Activated naive CD8-positive, alpha-beta T cell treated with anti-CD3 and anti-CD28 coated beads for 36 hours (primary cell): ENCODE measurements around the gene GPBP1. TPM values are rescaled to one million over a fixed set of nuclear protein-coding genes. Genes with fewer than 3 reads are reported as not detected.
"Not testable (repeated sequence)": the region's sequence is repeated elsewhere in the genome, so short reads cannot be mapped to it uniquely, and the experiment has no call there.

Experiments used
- DNase-seq: peaks from one replicate; pipeline ENCODE4 v3.0.0; 2021
- H3K27ac Mint-ChIP-seq: one replicate; pipeline ENCODE4 v1.8.0; 2022; ENCODE audit warnings: mild to moderate bottlenecking, moderate library complexity, mixed read lengths
- H3K27me3 Mint-ChIP-seq: one replicate; pipeline ENCODE4 v1.8.0; 2022; ENCODE audit warnings: mild to moderate bottlenecking, mixed read lengths
- H3K36me3 Mint-ChIP-seq: one replicate; pipeline ENCODE4 v1.8.0; 2021; ENCODE audit warnings: mild to moderate bottlenecking, mixed read lengths
- H3K4me1 Mint-ChIP-seq: one replicate; pipeline ENCODE4 v1.8.0; 2021; ENCODE audit warnings: mixed read lengths
- H3K4me3 Mint-ChIP-seq: one replicate; pipeline ENCODE4 v1.8.0; 2022; ENCODE audit warnings: mild to moderate bottlenecking, moderate library complexity, mixed read lengths
- H3K9me3 Mint-ChIP-seq: one replicate; pipeline ENCODE4 v1.8.0; 2022; ENCODE audit warnings: mixed read lengths
- total RNA-seq, 2 experiments: library from RNA; stranded (reverse); gene quantifications; one replicate each; pipeline ENCODE4 v1.2.3, GENCODE V29; 2021

The GPBP1 gene
- total RNA-seq, 2 experiments from 2014 or later: 82.2 to 84.6 TPM

DNA sequence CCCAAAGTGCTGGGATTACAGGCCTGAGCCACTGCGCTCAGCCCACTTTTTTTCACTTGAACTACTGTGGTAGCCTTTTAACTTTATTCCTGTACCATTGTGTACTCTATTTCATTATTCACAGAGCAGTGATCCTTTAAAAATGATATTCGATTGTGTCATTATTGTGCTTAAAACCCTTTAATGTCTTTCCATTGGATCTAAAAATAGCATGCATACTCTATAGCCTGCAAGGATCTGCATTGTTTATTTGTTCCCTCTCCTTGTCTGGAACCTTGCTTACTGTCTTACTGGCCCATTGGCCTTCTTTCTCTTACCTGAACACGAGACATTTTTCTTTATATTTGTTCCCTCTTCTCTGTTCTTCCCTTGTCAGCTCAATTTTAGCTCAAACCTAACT lies 15.7 kb downstream of the GPBP1 start:
- Mint-ChIP-seq H3K9me3 (peaks cover 1% of the 10 kb centered on the region), H3K27me3 (no peaks in the 10 kb centered on the region), H3K27ac (no peak overlapping the region), H3K4me3 (no peak overlapping the region), H3K4me1 (peaks cover 76% of the 10 kb centered on the region), H3K36me3 (peaks cover 43% of the 10 kb centered on the region)
- no peak for DNase-seq

DNA sequence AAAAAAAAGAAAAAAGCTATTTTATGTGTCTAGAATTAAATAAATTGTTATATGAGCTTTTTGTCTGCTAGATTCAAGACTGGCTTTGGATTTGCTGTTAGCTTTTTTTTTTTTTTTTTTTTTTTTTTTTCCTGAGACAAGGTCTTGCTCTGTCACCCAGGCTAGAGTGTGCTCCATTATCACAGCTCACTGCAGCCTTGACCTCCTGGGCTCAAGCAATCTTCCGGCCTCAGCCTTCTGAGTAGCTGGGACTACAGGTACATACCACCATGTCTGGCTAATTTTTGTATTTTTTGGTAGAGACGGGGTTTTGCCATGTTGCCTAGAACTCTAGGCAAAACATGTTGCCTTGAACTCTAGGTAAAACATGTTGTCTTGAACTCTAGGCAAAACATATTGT lies 16.7 kb downstream of the GPBP1 start:
- Mint-ChIP-seq H3K36me3 (peaks cover 43% of the 10 kb centered on the region), H3K4me3 (no peak overlapping the region), H3K27me3 (no peaks in the 10 kb centered on the region), H3K27ac (no peak overlapping the region), H3K9me3 (peaks cover 4% of the 10 kb centered on the region), H3K4me1 (peaks cover 76% of the 10 kb centered on the region)
- no peak for DNase-seq

DNA sequence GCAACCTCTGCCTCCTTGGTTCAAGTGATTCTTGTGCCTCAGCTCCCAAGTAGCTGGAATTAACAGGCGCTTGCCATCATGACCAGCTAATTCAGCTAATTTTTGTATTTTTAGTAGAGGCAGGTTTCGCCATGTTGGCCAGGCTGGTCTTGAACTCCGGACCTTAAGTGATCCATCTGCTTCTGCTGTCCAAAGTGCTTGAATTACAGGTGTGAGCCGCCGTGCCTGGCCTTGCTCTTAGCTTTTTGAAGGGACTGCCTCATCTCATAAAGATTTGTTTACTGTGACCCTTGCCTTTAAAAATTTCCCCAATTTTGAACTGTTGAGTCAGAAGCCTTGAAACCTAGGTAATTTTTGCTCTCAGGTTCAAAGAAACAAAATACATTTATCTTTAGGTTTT lies 17.3 kb downstream of the GPBP1 start:
- peaks cover 41% of the 10 kb centered on the region for H3K36me3 Mint-ChIP-seq
- DNase-seq: no peak
- H3K27me3 Mint-ChIP-seq: no peaks in the 10 kb centered on the region
- H3K9me3 Mint-ChIP-seq: peaks cover 4% of the 10 kb centered on the region
- no peak overlapping the region for H3K4me3 Mint-ChIP-seq
- peaks cover 76% of the 10 kb centered on the region for H3K4me1 Mint-ChIP-seq
- no peak overlapping the region for H3K27ac Mint-ChIP-seq

DNA sequence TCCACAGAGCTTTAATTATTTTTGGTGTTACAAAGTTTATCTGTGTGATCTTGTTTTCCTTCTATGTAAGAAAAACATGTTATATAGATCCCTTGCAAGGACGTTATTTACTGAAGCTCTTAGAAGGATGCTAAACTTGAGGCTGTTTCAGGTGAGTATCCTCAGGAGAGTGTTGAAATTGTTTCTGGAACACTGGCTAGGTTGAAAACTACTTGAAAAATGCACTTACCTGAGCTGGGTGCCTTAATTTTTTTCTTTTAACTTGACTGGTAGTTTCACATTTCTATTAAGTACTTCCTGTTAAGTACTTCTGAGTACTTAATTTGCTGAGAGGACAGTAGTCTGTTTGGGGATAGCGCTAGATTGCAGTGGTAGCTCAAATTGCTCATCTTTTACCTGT lies 18.1 kb downstream of the GPBP1 start:
- Mint-ChIP-seq H3K4me1 (peaks cover 71% of the 10 kb centered on the region), H3K27ac (peak overlapping the region; percentile 34), H3K27me3 (no peaks in the 10 kb centered on the region), H3K4me3 (no peak overlapping the region), H3K36me3 (peaks cover 37% of the 10 kb centered on the region), H3K9me3 (peaks cover 4% of the 10 kb centered on the region)
- no peak for DNase-seq

DNA sequence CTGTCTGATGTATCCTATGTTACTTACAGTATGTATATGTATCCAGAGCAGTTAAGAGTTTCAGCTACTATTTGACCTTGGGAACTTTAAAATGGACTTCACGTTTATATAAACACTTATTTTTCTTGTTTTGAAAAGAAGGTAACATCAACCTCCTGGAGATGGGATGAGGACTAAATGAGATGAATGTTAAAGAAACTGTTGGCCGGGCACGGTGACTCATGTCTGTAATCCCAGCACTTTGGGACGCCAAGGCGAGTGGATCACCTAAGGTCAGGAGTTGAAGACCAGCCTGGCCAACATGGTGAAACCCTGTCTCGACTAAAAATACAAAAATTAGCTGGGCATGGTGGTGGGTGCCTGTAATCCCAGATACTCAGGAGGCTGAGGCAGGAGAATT lies 19.0 kb downstream of the GPBP1 start:
- Mint-ChIP-seq H3K4me3 (peak overlapping the region; percentile 25), H3K36me3 (peaks cover 39% of the 10 kb centered on the region), H3K4me1 (peaks cover 69% of the 10 kb centered on the region), H3K27ac (peak overlapping the region; percentile 89)
- DNase-seq, H3K9me3 Mint-ChIP-seq, H3K27me3 Mint-ChIP-seq: not testable (repeated sequence)

DNA sequence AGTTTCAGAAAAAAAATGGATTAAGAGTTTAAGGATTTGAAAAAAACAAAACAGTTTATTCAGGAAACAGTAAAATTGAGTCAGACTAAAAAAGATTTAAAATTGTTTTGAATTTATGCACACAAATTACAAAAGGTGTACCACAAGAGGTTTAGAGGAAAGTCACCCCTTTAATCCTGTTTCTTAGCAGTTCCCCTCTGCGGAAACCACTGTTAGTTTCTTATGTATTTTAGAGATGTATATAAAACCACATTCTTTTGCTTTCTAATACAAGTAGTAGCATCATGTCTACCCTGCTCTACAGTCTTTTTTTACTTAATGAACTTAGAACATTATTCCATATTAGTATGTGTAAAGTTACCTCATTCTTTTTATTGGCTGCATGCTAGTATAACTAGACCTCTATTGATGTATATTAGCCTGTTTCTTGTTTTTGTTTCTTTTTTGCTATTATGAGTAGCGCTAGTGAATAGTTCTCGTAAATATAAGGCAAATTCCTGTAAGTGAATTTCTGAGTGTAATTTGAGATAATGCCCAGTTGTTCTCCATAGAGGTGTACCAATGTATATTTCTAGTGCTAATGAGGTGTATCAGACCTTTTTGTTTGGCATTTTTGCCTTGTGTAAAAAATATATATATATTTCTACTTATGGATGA lies 20.0 kb downstream of the GPBP1 start:
- Mint-ChIP-seq H3K4me3 (peak overlapping the region; percentile 51), H3K36me3 (peaks cover 35% of the 10 kb centered on the region), H3K27ac (peak overlapping the region; percentile 89), H3K9me3 (peaks cover 4% of the 10 kb centered on the region), H3K27me3 (no peaks in the 10 kb centered on the region), H3K4me1 (peaks cover 64% of the 10 kb centered on the region)
- DNase-seq: no peak

DNA sequence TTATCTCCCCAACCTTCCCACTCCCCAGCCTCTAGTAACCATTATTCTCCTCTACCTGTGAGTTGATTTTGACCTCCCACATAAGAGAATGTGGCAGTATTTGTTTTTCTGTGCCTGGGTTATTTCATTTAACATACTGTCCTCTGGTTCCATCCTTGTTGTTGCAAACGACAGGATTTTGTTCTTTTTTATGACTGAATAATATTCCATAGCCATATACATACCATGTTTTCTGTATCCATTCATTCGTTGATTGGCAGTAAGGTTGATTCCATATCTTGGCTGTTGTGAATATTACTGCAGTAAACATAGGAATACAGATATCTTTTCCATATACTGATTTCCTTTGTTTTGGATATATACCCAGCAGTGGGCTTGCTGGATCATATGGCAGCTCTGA lies 20.8 kb downstream of the GPBP1 start:
- Mint-ChIP-seq H3K4me1 (peaks cover 63% of the 10 kb centered on the region), H3K27me3 (no peaks in the 10 kb centered on the region), H3K36me3 (peaks cover 36% of the 10 kb centered on the region), H3K27ac (peak overlapping the region; percentile 65), H3K9me3 (peaks cover 4% of the 10 kb centered on the region), H3K4me3 (no peak overlapping the region)
- no peak for DNase-seq

DNA sequence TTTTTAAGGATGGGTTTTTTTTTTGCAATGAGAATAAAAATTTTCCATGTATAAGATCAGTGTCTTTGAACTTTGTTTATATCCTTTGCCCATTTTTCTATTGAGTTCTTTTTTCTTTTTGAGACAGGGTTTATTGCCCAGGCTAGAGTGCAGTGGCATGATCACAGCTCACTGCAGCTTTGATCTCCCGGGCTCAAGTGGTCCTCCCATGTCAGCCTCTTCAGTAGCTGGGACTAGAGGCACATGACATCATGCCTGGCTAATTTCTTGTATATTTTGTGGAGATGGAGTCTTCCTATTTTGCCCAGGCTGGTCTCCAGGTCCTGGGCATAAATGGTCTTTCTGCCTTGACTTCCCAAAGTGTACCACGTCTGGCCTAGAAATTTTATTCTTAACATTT lies 21.2 kb downstream of the GPBP1 start:
- no peak for DNase-seq
- peaks cover 35% of the 10 kb centered on the region for H3K36me3 Mint-ChIP-seq
- peaks cover 4% of the 10 kb centered on the region for H3K9me3 Mint-ChIP-seq
- H3K4me1 Mint-ChIP-seq: peaks cover 61% of the 10 kb centered on the region
- no peak overlapping the region for H3K27ac Mint-ChIP-seq
- no peak overlapping the region for H3K4me3 Mint-ChIP-seq
- H3K27me3 Mint-ChIP-seq: no peaks in the 10 kb centered on the region

DNA sequence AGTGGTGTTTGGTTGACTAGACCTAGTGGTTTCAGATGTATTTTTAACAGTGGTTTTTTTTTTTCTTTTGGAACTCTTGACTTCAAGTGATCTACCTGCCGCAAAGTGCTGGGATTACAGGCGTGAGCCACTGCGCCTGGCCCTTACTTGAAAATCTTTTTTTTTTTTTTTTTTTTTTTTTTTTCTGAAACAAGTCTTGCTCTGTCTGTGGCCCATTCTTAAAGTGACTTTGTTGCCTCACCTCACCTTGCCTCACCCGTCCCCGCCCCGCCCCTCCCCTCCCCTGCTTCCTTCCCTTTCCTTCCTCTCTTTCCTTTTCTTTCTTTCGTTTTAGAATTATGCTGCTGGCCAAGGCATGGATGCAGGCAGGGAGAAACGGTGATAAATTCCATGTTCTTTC lies 26.0 kb downstream of the GPBP1 start:
- DNase-seq: no peak
- Mint-ChIP-seq H3K27me3 (no peaks in the 10 kb centered on the region), H3K27ac (peak overlapping the region; percentile 45), H3K4me1 (peaks cover 50% of the 10 kb centered on the region), H3K9me3 (no peaks in the 10 kb centered on the region), H3K36me3 (peaks cover 17% of the 10 kb centered on the region), H3K4me3 (peak overlapping the region; percentile 57)

DNA sequence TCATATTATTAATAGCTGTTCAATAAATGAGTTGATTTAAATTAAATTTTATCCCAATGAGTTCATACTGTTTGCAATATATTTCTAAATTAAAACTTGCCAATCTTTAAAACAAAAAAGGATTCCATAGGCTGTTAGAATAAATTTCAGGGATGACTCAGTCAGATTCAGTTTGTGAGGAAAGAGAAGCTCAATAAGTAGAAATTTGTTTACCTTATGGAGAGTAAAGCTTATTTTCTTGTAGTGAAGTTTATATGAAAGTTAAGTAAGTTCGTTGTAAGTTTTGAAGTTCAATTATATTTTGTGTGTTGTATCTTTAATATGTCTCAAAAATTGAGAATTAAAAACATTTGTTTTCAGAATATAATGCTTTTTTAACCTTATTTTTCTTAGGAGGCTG lies 29.0 kb downstream of the GPBP1 start:
- no peaks in the 10 kb centered on the region for H3K27me3 Mint-ChIP-seq
- no peak for DNase-seq
- H3K4me3 Mint-ChIP-seq: no peak overlapping the region
- peak overlapping the region; percentile 45 for H3K27ac Mint-ChIP-seq
- H3K36me3 Mint-ChIP-seq: peaks cover 20% of the 10 kb centered on the region
- peaks cover 58% of the 10 kb centered on the region for H3K4me1 Mint-ChIP-seq
- H3K9me3 Mint-ChIP-seq: no peaks in the 10 kb centered on the region

DNA sequence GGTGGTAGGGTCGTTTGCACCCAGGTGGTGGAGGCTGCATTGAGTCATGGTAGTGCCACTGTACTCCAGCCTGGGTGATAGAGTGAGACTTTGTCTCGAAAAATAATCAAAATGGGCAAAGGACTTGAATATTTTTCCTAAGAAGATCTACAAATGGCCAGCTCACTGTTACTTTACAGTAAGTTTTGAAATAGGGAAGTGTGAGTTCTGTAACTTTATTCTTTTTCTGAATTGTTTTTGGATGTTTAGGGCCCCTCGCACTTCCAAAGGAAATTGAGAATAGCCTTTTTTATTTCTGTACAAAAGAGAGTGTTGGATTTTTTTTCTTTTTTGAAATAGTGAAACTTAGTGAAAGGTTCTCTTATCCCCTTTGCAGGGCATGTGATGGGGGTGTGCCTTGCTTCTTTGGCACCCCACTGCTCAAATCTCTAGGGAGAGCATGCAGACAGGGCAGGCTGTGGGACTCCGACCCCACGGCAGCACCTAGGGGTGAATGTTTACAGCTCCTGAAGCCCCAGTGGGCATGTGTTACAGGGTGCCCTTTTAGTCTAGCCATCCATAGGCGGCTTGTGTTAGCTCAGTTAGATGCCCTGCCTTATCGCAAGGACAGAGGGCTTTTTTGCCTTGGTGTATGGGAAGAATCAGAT lies 33.3 kb downstream of the GPBP1 start:
- Mint-ChIP-seq H3K27me3 (no peaks in the 10 kb centered on the region), H3K36me3 (peaks cover 26% of the 10 kb centered on the region), H3K4me3 (no peak overlapping the region), H3K27ac (no peak overlapping the region), H3K4me1 (peaks cover 65% of the 10 kb centered on the region), H3K9me3 (no peaks in the 10 kb centered on the region)
- no peak for DNase-seq

DNA sequence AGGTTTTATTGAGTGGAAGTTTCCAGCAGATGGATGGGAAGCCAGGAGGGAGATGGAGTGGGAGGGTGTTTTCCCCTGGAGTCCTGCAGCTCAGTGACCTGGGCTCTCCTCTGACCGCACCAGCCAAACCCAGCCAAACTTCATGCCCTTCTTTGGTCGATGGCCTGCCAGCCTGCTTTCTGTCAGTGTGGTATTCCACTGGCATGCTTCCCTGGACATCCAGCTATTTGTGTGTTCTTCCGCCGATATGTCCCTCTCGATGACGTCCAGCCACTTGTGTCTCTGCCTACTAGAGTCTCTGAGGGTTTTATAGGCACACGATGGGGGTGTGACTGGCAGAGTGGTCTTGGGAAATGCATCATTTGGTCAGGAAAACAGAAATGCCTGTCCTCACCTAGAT lies 33.8 kb downstream of the GPBP1 start:
- Mint-ChIP-seq H3K27ac (no peak overlapping the region), H3K4me1 (peaks cover 66% of the 10 kb centered on the region), H3K4me3 (no peak overlapping the region), H3K27me3 (no peaks in the 10 kb centered on the region), H3K36me3 (peaks cover 28% of the 10 kb centered on the region), H3K9me3 (no peaks in the 10 kb centered on the region)
- DNase-seq: no peak

DNA sequence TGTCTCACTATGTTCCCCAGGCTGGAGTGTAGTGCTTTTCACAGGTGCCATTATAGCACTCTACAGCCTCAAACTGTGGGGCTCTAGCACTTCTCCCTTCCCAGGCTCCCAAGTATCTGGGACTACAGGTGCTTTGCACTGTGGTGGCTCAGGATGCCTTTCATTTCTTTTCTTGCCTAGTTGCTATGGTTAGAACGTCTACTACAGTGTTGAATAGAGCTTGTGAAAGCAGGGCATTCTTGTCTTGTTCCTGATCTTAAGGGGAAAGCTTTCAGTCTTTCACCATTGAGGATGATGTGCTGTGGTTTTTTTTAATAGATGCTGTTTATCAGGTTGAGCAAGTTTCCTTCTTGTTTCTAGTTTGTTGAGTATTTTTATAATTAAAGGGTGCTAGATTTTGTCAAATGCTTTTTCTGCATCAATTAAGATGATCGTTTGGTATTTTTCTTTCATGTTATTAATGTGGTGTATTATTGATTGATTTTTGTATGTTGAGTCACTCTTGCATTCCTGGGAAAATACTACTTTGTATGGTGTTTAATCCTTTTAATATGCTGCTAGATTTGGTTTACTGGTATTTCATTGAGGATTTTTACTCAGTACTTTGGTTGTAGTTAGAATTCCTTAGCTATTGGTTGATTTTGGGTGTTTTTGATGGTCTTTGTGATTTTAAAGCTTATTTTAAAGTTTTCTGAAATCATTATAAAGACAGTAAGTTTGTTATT lies 35.6 kb downstream of the GPBP1 start:
- Mint-ChIP-seq H3K4me1 (peaks cover 66% of the 10 kb centered on the region), H3K36me3 (peaks cover 37% of the 10 kb centered on the region), H3K27me3 (no peaks in the 10 kb centered on the region), H3K4me3 (no peak overlapping the region), H3K9me3 (no peaks in the 10 kb centered on the region), H3K27ac (peak overlapping the region; percentile 55)
- DNase-seq: no peak

DNA sequence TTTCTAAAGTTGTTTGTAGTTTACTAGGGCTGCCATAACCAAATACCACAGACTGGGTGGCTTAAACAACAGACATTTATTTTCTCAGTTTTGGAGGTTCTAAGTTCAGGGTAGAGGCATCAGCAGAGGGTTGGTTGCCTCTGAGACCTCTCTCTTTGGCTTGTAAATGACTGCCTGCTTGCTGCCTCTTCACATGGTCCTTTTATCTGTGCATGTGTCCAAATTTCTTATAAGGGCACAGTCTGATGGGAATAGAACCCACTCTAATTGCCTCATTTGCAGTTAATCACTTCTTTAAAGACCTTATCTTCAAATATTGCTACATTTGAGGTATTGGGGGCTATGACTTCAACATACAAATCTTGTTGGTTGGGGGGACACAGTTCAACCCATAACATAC lies 36.8 kb downstream of the GPBP1 start:
- H3K4me3 Mint-ChIP-seq: no peak overlapping the region
- H3K4me1 Mint-ChIP-seq: peaks cover 68% of the 10 kb centered on the region
- peaks cover 45% of the 10 kb centered on the region for H3K36me3 Mint-ChIP-seq
- H3K27me3 Mint-ChIP-seq: no peaks in the 10 kb centered on the region
- H3K27ac Mint-ChIP-seq: peak overlapping the region; percentile 53
- H3K9me3 Mint-ChIP-seq: no peaks in the 10 kb centered on the region
- DNase-seq: no peak

DNA sequence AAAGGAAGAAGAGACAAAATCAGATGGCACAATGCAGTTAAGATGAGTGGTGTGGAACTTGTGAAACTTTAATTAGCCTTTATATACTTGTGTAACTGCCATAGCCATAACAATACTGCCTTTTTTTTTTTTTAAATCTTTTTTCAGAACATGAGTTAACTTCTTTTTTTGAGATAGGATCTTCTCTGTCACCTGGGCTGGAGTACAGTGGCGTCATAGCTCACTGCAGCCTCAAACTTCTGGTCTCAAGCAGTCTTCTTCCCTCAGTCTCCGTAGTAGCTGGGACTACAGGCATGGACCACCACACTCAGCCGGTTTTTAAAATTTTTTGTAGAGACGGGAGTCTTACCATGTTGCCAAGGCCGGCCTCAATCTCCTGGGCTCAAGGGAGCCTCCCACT lies 37.2 kb downstream of the GPBP1 start:
- Mint-ChIP-seq H3K4me1 (peaks cover 68% of the 10 kb centered on the region), H3K9me3 (no peaks in the 10 kb centered on the region), H3K4me3 (no peak overlapping the region), H3K27me3 (no peaks in the 10 kb centered on the region), H3K27ac (peak overlapping the region; percentile 59), H3K36me3 (peaks cover 49% of the 10 kb centered on the region)
- no peak for DNase-seq
